K562 (cell line): ENCODE results near the gene SYT1. TPM values are rescaled to one million over a fixed set of nuclear protein-coding genes. Genes with fewer than 3 reads are reported as not detected.

ENCODE experiments used
- ATAC-seq: fragments of 200-7000 bp; cut with Tn5 transposase; 3 replicates; pipeline ENCODE4 v1.9.1; 2020; ENCODE audit warnings: moderate library complexity
- BruUV-seq: library from RNA; stranded (reverse); fragments of 400-500 nt; replicated peaks from 2 replicates; lab custom pipeline; 2021; lab: Mats Ljungman, UMichigan
- CTCF ChIA-PET: fragments of 300-600 bp; formaldehyde crosslinking; extraction: SDS; loops from one replicate; lab custom pipeline; 2021; ENCODE audit warnings: low intra/inter-chr PET ratio; lab: Yijun Ruan, JAX
- POLR2A ChIA-PET: fragments of 300-600, 350-650 bp; sonication (Branson Sonifier 250); formaldehyde crosslinking; extraction: SDS; loops from one replicate; lab custom pipeline; 2021; ENCODE audit warnings: antibody characterized with exemption, inconsistent platforms; lab: Yijun Ruan, JAX
- DNase-seq, 4 experiments: peaks; one replicate each; pipeline versions ENCODE4 v3.0.0 to v3.0.0-alpha.2; 2011 to 2018; ENCODE audit warnings: low spot score in 3 of 4, mixed read lengths in 3 of 4; ENCODE audit errors: extremely low read depth in 1 of 4
- FAIRE-seq: peaks from 2 replicates; lab custom pipeline; 2011; peaks lifted over from hg19 to GRCh38; lab: Jason Lieb, UNC
- H2AFZ ChIP-seq: 2 replicates; pipeline ENCODE4 v1.6.0; 2011; ENCODE audit warnings: low read depth, low read length, control low read depth, inconsistent platforms
- H3K27ac ChIP-seq: fragments of 200-600 bp; 3 replicates; pipeline ENCODE4 v1.8.0; 2011; ENCODE audit warnings: low read depth, mild to moderate bottlenecking, control low read depth, inconsistent platforms, low read length, moderate library complexity, mixed read lengths; ENCODE audit errors: extremely low read depth
- H3K27me3 ChIP-seq, 2 experiments: fragments of 300-600 bp in 1 of 2; 2 replicates in 1 of 2; 3 replicates in 1 of 2; pipeline versions ENCODE4 v1.6.0 to v1.8.0; 2011; ENCODE audit warnings: inconsistent platforms in 2 of 2, low read length in 2 of 2, mild to moderate bottlenecking in 1 of 2, mixed read lengths in 1 of 2, moderate library complexity in 1 of 2; ENCODE audit not compliant: control insufficient read depth in 2 of 2, insufficient read depth in 2 of 2
- H3K36me3 ChIP-seq: fragments of 300-600 bp; 3 replicates; pipeline ENCODE4 v1.8.0; 2011; ENCODE audit warnings: mild to moderate bottlenecking, low read length, inconsistent platforms; ENCODE audit not compliant: control insufficient read depth, insufficient read depth
- H3K4me1 ChIP-seq, 2 experiments: fragments of 200-600 bp in 1 of 2; replicated peaks in 1 of 2; 2 replicates in 1 of 2; 3 replicates in 1 of 2; pipeline versions ENCODE4 v1.5.1 to v1.8.0; 2011; ENCODE audit warnings: inconsistent platforms in 2 of 2, low read length in 2 of 2, mild to moderate bottlenecking in 1 of 2, mixed read lengths in 1 of 2, moderate library complexity in 1 of 2; ENCODE audit not compliant: control insufficient read depth in 2 of 2, insufficient read depth in 2 of 2
- H3K4me2 ChIP-seq: 2 replicates; pipeline ENCODE4 v1.6.1; 2011; ENCODE audit warnings: low read length, control low read depth, inconsistent platforms, mixed read lengths; ENCODE audit not compliant: insufficient read depth
- H3K4me3 ChIP-seq: fragments of 200-600 bp; sonication (generic), shearing (Covaris generic); 2 replicates; pipeline ENCODE4 v1.5.1; 2016; ENCODE audit warnings: control low read depth, inconsistent platforms
- H3K79me2 ChIP-seq: fragments of 200-600 bp; 3 replicates; pipeline ENCODE4 v1.8.0; 2011; ENCODE audit warnings: low read length, inconsistent platforms; ENCODE audit not compliant: control insufficient read depth, insufficient read depth
- H3K9ac ChIP-seq, 2 experiments: 2 replicates each; pipeline versions ENCODE4 v1.6.0 to v1.6.1; 2011; ENCODE audit warnings: low read depth in 2 of 2, low read length in 2 of 2, control low read depth in 1 of 2, inconsistent platforms in 1 of 2, mild to moderate bottlenecking in 1 of 2, mixed read lengths in 1 of 2; ENCODE audit not compliant: insufficient read depth in 1 of 2
- H3K9me1 ChIP-seq: one replicate; pipeline ENCODE4 v1.6.0; 2011; ENCODE audit warnings: inconsistent platforms, mild to moderate bottlenecking, low read length, moderate library complexity; ENCODE audit not compliant: control insufficient read depth, insufficient read depth
- H3K9me3 ChIP-seq: replicated peaks from 2 replicates; pipeline ENCODE4 v1.5.1; 2011; ENCODE audit warnings: low read depth, low read length, inconsistent platforms; ENCODE audit not compliant: control insufficient read depth, insufficient read depth
- H4K20me1 ChIP-seq: replicated peaks from 2 replicates; pipeline ENCODE4 v1.6.1; 2011; ENCODE audit warnings: low read length, inconsistent platforms, mixed read lengths; ENCODE audit not compliant: control insufficient read depth, insufficient read depth
- FOXP1 ChIP-seq: sonication (generic); formaldehyde crosslinking; IDR thresholded peaks from 2 replicates; pipeline ENCODE4 v1.8.0; 2022; ENCODE audit warnings: mild to moderate bottlenecking, missing genetic modification reagents
- MCM2 ChIP-seq: fragments of 450-650 bp; IDR thresholded peaks from 2 replicates; pipeline ENCODE4 v1.6.1; 2017; ENCODE audit warnings: low read depth, mild to moderate bottlenecking
- PHF21A ChIP-seq: fragments of 450-650 bp; IDR thresholded peaks from 2 replicates; pipeline ENCODE4 v1.6.1; 2017; ENCODE audit warnings: low read depth, borderline replicate concordance
- RBM39 ChIP-seq: fragments of 200-400 bp; formaldehyde crosslinking; optimal IDR thresholded peaks from 2 replicates; pipeline ENCODE3; 2018; ENCODE audit warnings: low read depth, low read length
- RFX7 ChIP-seq: fragments of 250-450 bp; sonication (Bioruptor Pico); IDR thresholded peaks from 2 replicates; pipeline ENCODE4 v1.5.1; 2021; ENCODE audit warnings: mild to moderate bottlenecking
- TCFL5 ChIP-seq: fragments of 250-450 bp; sonication (Bioruptor Pico); conservative IDR thresholded peaks from 2 replicates; pipeline ENCODE4 v1.6.1; 2021; ENCODE audit warnings: mild to moderate bottlenecking, moderate library complexity, matching md5 sums
- ZNF143 ChIP-seq: sonication (generic); formaldehyde crosslinking; IDR thresholded peaks from 2 replicates; pipeline ENCODE4 v1.9.0; 2022; ENCODE audit warnings: mild to moderate bottlenecking, missing genetic modification reagents
- ZNF324 ChIP-seq: fragments of 250-450 bp; sonication (Bioruptor Pico); IDR thresholded peaks from 2 replicates; pipeline ENCODE4 v1.4.0; 2020; ENCODE audit warnings: mild to moderate bottlenecking
- WGBS: fragments of 100-300 bp; shearing (Covaris generic); methylation state at CpG from one replicate; pipeline ENCODE4 v1.1.6; 2016; ENCODE audit warnings: low coverage, mixed read lengths; ENCODE audit not compliant: insufficient coverage; ENCODE audit errors: missing lambda C conversion rate; 5-methylcytosine and 5-hydroxymethylcytosine counted together
- in situ Hi-C: fragments of 300-500 bp; cut with MboI; formaldehyde crosslinking; loops from 4 replicates; pipeline ENCODE4 v1.15.0; 2018; ENCODE audit warnings: inconsistent platforms, mixed read lengths
- intact Hi-C: fragments of 100-400 bp; cut with micrococcal nuclease; formaldehyde crosslinking; loops from 2 replicates; pipeline ENCODE4 v1.14.2; 2022
- polyA plus RNA-seq, 8 experiments: library from polyadenylated mRNA; depleted of rRNA in 4 of 8; stranded (reverse) in 5 of 8; unstranded in 3 of 8; fragments of >200 nt; fragmentation: Nextera tagmentation in 2 of 8; fragmentation: Illumina TruSeq in 1 of 8; extraction: Ambion mirVana in 2 of 8; extraction: Trizol in 1 of 8; gene quantifications; 2 replicates each; pipeline versions ENCODE4 v1.2.1 to v1.2.3, GENCODE V29; 2011 to 2014; ENCODE audit warnings: inconsistent platforms in 1 of 8, missing spikeins in 1 of 8
- total RNA-seq, 7 experiments: library from RNA; depleted of rRNA in 6 of 7; stranded (reverse); fragments of >200 nt in 6 of 7; fragmentation: Illumina TruSeq in 2 of 7; extraction: Trizol in 2 of 7; gene quantifications; 2 replicates each; pipeline versions ENCODE4 v1.2.1 to v1.2.3, GENCODE V29; 2011 to 2021; ENCODE audit warnings: low replicate concordance in 1 of 7
- TF ChIP-seq, protein P1 (sequence below): sonication (generic); formaldehyde crosslinking; IDR thresholded peaks from 2 replicates; pipeline ENCODE4 v1.8.1; 2023; ENCODE audit warnings: mild to moderate bottlenecking, missing genetic modification reagents
- TF ChIP-seq, protein P2 (sequence below): fragments of 200-400 bp; formaldehyde crosslinking; IDR thresholded peaks from 2 replicates; pipeline ENCODE4 v1.6.1; 2017; ENCODE audit warnings: mild to moderate bottlenecking, low read depth, low read length, moderate library complexity
- TF ChIP-seq, protein P3 (sequence below), 2 experiments: IDR thresholded peaks; 2 replicates each; pipeline ENCODE4 v1.6.1; 2012; ENCODE audit warnings: improper control_type of control experiment in 2 of 2, low read depth in 2 of 2, low read length in 2 of 2, borderline replicate concordance in 1 of 2
- TF ChIP-seq, protein P4 (sequence below): sonication (generic); formaldehyde crosslinking; IDR thresholded peaks from 2 replicates; pipeline ENCODE4 v1.8.0; 2022; ENCODE audit warnings: mild to moderate bottlenecking, missing genetic modification reagents

SYT1 gene
- total and polyA plus RNA-seq, 9 of the 15 experiments (the other 6 are each of a cell fraction or from before 2014, with no cell fraction given), result 0.03 to 0.13 (median 0.07) TPM; not detected in 4

DNA sequence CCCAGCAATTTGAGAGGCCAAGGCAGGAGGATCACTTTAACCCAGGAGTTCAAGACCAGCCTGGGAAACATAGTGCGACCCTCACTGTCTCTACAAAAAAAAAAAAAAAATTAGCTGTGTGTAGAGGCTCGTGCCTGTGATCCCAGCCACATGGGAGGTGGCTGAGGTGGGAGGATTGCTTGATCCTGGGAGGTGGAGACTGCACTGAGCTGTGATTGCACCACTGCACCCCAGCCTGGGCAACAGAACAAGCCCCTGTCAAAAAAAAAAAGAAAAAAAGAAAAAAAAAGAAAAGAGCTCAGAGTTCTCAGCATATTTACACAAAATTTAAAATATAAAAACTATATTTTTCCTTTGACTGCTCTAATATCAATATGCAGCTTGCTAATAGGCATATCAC, 260.8 kb downstream of the SYT1 start (continued):
- TF ChIP-seq, protein P1, sequence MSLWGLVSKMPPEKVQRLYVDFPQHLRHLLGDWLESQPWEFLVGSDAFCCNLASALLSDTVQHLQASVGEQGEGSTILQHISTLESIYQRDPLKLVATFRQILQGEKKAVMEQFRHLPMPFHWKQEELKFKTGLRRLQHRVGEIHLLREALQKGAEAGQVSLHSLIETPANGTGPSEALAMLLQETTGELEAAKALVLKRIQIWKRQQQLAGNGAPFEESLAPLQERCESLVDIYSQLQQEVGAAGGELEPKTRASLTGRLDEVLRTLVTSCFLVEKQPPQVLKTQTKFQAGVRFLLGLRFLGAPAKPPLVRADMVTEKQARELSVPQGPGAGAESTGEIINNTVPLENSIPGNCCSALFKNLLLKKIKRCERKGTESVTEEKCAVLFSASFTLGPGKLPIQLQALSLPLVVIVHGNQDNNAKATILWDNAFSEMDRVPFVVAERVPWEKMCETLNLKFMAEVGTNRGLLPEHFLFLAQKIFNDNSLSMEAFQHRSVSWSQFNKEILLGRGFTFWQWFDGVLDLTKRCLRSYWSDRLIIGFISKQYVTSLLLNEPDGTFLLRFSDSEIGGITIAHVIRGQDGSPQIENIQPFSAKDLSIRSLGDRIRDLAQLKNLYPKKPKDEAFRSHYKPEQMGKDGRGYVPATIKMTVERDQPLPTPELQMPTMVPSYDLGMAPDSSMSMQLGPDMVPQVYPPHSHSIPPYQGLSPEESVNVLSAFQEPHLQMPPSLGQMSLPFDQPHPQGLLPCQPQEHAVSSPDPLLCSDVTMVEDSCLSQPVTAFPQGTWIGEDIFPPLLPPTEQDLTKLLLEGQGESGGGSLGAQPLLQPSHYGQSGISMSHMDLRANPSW (CRISPR knock-in tag), result no peak
- TF ChIP-seq ZNF324 (CRISPR knock-in tag) (no peak), PHF21A (no peak), TCFL5 (CRISPR knock-in tag) (no peak)
- TF ChIP-seq, protein P2, sequence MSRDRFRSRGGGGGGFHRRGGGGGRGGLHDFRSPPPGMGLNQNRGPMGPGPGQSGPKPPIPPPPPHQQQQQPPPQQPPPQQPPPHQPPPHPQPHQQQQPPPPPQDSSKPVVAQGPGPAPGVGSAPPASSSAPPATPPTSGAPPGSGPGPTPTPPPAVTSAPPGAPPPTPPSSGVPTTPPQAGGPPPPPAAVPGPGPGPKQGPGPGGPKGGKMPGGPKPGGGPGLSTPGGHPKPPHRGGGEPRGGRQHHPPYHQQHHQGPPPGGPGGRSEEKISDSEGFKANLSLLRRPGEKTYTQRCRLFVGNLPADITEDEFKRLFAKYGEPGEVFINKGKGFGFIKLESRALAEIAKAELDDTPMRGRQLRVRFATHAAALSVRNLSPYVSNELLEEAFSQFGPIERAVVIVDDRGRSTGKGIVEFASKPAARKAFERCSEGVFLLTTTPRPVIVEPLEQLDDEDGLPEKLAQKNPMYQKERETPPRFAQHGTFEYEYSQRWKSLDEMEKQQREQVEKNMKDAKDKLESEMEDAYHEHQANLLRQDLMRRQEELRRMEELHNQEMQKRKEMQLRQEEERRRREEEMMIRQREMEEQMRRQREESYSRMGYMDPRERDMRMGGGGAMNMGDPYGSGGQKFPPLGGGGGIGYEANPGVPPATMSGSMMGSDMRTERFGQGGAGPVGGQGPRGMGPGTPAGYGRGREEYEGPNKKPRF, result no peak

DNA sequence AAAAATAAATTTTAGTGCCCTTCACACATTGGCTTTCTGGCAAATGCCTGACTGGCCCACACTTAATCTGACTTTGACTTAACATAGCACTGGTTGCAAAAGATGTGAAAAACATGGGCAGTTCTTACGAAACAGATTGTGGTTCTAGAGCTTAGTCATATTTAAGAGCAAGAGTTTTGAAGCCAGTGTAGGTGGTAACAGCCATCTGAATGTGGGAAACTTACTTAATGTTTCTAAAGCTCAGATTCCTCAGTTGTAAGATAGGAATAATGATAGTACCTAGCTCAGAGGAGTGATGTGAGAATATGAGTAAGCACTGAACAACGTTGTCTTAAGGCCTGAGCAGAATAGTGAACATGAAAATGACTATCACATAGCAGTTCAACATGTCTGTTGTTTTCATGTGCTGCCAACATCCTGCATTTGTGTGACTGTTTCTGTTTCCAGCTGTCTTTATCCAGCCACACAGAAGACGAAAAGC, 262.7 kb downstream of the SYT1 start:
- Histone ChIP-seq H3K4me2 (no peak overlapping the region), H4K20me1 (no peaks in the 10 kb centered on the region), H3K9me3 (peaks cover 4% of the 10 kb centered on the region; the same call in 1 of the 2 replicates), H3K4me1 (no peaks in the 10 kb centered on the region), H3K79me2 (no peaks in the 10 kb centered on the region), H3K27ac (no peak overlapping the region), H2AFZ (no peak overlapping the region), H3K9ac (no peak overlapping the region), H3K4me3 (no peak overlapping the region), H3K9me1 (no peaks in the 10 kb centered on the region), H3K27me3 (no peaks in the 10 kb centered on the region), H3K36me3 (no peaks in the 10 kb centered on the region)
- no peak for FAIRE-seq
- WGBS, result 2% methylated on average over 3 of the region's 3 CpGs
- ChIA-PET POLR2A (no interaction called here), CTCF (no interaction called here)
- no peak for ATAC-seq
- no TSS peak for BruUV-seq
- in situ Hi-C loops, result no loop called here
- DNase-seq, result no peak
- intact Hi-C loops, result no loop called here
- TF ChIP-seq, protein P3, sequence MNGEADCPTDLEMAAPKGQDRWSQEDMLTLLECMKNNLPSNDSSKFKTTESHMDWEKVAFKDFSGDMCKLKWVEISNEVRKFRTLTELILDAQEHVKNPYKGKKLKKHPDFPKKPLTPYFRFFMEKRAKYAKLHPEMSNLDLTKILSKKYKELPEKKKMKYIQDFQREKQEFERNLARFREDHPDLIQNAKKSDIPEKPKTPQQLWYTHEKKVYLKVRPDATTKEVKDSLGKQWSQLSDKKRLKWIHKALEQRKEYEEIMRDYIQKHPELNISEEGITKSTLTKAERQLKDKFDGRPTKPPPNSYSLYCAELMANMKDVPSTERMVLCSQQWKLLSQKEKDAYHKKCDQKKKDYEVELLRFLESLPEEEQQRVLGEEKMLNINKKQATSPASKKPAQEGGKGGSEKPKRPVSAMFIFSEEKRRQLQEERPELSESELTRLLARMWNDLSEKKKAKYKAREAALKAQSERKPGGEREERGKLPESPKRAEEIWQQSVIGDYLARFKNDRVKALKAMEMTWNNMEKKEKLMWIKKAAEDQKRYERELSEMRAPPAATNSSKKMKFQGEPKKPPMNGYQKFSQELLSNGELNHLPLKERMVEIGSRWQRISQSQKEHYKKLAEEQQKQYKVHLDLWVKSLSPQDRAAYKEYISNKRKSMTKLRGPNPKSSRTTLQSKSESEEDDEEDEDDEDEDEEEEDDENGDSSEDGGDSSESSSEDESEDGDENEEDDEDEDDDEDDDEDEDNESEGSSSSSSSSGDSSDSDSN (IDR thresholded peaks at IDR 0.05; ENCODE audit: borderline replicate concordance in 1 of 2, low read depth in 2 of 2, low read length in 2 of 2), result no peak
- TF ChIP-seq RBM39 (no peak), MCM2 (no peak), ZNF143 (no peak), FOXP1 (CRISPR knock-in tag) (no peak), RFX7 (CRISPR knock-in tag) (no peak)
- TF ChIP-seq, protein P4, sequence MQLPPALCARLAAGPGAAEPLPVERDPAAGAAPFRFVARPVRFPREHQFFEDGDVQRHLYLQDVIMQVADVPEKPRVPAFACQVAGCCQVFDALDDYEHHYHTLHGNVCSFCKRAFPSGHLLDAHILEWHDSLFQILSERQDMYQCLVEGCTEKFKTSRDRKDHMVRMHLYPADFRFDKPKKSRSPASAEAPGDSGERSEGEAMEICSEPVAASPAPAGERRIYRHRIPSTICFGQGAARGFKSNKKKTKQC (CRISPR knock-in tag), result no peak
